Measurements from ENCODE around the gene PCYT2. TPM values are rescaled to one million over a fixed set of nuclear protein-coding genes. Genes with fewer than 3 reads are reported as not detected.

Gene PCYT2
- polyA plus RNA-seq, 3 donors: 45.8 to 49.9 (median 47.7) TPM

DNA sequence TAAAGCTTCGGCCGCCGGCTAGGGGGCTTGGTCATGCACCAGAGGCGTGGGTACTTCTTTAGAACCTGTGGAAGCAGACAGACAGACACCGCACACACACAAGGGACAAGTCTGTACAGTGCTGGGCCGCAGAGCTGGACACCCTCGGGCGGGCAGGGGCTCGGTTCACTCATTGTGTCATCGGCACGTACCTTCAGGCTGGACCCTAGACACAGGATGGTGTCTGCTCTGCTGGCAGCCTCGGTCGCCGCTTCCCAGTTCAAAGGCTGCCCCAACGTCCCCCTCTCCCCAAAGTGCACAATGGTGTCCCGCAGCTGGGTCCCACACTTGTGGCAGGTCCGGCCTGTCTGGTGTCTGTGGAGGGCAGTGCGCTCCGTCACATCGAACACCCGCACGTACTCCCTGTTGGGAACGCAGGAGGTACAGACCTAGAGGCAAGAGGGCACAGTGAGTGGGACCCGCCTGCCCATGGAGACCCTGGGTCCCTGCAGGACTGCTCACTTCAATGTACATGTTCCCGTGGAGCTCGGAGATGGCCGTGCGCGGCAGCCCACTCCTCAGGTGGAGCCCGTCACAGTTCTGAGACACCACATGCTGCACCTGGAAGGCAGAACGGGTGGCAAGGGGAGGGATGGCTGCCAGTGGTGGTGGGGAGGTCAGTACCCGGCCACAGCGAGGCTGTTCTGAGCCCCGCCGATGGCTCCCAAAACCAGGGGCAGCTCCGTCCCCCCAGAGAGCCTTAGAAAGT, 3.1 kb upstream of the PCYT2 start:
- DNase-seq (ENCODE audit: low read depth in 3 of 3, low spot score in 2 of 3): no peak

DNA sequence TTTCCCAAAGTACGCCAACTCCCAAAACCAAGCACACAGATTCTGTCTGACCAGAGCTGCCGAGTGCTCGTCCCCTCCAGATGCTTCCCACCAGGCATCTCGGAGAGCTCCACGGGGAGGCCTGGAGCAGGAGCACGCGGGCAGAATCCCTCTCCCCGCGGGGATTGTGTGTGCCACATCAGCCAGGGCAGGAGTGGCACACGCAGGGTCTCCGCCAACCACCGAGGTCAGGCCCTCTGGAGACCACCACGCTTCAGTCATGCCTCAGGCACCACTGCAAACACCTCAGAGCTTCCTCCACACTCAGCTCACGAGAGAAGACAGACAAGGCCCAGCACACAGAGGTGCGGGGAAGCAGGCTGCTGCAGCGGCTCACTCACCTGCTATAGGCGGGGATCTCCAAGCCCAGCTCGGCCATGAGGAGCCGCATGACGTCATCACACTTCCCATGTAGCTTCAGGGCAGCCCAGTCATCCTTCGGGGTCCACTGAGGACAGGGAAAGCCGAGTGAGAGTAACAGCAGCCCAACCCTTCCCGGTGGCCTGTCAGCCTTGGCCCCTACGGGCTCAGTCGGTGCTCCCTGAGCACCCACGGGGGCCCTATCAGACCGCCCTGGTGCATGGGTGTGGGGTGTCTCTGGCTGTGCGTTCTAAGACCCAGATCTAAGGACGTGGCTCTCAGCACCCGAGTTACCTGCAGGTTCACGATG, 2.3 kb upstream of the PCYT2 start:
- DNase-seq (ENCODE audit: low read depth in 3 of 3, low spot score in 2 of 3): no peak

DNA sequence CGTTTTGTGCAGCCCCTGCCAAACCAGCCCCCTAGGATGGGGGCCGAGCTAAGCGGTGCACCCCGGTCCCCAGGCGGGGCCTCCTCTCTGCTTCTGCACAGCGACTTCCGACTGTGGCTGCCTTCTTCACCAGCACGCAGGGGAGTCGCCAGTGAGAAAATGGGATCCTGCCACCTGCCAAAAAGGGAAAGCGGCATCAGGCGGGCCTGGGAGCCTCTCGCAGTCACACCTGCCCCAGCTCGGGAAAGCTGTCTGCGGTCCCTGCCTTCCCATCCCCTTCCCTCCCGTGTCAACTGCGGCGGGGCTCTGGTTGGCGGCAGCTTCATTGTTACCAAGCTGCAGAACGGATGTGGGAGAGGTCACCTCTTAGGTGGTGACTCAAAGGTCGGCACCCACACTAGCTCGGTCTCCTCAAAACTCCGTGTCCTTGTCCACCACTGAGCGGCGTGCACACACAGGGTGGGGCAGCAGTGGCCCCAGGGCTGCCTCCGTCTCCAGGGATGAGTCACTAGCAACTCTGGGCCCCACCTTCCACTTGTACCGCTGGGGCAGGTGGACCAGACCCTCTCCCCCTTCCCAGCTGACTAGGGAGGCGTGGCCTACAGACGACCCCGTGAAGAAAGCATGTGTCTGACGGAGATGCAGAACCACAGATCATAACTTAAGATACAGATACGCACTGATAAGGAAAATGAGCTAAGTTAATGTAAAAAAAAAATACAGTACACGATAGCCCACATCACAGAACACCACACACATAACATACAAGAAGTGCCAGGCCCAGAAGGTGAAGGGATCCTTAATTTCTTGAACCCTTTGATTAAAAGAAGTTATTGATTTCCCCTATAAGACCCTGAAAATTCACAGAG, 1.5 kb upstream of the PCYT2 start:
- DNase-seq (ENCODE audit: low read depth in 3 of 3, low spot score in 2 of 3): no peak

DNA sequence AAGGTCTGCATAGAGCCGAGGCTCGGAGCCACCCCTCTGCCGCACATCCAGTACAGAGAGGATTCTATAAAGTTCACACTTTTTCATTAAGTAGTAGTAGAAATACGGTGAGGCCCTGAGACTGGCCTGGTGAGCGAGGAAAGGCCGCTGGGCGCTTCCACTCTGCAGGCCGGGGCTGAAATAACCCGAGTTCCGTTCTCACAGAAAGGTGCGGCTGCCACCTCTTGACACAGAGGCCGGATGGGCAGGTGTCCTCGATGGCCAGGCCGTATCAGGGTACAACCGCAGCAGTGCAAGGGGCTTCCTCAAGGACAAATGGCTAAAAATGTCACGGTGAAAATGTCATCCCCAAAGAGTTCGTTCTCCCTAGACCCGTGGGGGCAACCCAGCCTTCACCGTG, 770 bp upstream of the PCYT2 start:
- no peak for DNase-seq (ENCODE audit: low read depth in 3 of 3, low spot score in 2 of 3)

DNA sequence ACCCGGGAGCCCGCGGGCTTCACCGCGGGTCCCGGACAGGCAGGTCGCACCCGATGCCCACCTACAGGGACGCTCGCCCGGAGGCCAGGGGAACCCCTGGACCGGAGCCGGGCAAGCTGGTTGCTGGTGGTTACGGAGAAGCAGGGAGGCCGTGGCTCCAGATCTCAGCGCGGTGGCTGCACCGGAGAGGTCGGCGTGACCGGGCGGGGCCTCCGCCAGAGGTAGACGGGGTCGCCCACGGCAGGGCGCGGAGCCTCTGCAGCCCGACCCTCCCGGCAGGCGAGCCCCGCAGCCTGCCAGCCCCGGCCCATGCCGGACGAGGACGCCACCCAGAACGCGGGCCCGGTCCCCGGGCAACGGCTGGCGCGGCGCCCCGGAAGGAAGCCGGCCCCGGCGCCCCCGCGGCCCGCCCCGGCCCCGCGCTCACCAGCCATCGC, 341 bp downstream of the PCYT2 start:
- DNase-seq (ENCODE audit: low read depth in 3 of 3, low spot score in 2 of 3): no peak

DNA sequence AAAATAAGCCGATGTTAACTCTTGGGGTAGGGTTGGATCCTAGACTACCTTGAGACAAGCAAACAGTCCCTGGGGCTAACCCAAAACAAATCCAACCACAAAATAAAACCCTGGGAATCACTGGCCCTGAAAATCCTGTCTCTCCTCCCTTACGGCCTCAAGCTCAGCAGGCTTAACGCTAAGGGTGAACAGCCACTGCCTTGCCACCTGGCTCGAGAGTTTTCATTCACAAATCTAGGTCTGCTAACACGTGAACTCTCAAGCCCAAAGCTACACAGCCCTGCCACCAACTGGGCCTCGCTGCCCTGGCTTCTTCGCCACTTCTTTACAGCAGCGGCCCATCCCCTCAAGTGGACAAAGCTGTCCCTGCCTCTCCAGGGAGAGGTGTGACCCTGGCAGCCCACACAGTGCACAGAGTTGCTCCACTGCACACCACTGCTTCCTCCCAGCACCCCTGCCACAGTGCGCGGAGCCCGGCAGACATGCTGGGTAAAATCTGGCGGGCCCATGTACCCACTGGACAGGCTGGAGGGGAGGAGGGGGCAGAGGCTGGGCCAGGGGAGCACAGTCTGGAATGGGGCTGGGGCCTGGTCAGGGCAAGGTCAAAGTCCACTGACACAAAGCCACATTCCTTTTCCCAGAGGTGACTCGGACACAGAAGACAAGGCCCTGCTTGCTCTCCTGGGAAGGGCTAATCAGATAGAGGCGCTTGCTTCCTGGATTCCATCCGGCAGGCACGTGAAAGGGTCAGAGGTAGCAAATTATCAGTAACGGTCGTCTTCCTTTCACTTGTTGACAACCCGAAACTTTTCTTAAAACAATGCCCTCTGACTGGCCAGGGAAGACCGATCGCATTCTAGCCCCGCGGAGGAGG, 996 bp downstream of the PCYT2 start:
- no peak for DNase-seq (ENCODE audit: low read depth in 3 of 3, low spot score in 2 of 3)

DNA sequence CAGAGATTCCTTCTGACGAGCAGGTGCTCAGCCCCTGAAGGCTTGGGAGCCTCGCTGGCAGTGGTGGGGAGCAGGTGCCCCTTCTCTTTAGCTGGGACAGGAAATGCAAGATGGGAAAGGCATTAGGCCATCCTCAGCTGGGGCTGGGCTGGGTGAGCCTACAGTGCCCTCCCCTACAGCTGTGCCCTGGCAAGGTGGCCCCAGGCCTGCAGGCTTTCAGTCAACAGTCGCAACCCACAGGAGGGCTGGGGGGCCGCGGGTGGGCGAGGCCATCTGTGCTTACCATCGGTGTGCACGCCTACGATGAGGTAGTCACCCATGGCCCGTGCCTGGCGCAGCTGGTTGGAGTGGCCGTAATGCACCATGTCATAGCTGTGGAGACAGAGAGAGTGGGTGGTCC, 2.0 kb downstream of the PCYT2 start:
- DNase-seq (ENCODE audit: low read depth in 3 of 3, low spot score in 2 of 3): no peak

DNA sequence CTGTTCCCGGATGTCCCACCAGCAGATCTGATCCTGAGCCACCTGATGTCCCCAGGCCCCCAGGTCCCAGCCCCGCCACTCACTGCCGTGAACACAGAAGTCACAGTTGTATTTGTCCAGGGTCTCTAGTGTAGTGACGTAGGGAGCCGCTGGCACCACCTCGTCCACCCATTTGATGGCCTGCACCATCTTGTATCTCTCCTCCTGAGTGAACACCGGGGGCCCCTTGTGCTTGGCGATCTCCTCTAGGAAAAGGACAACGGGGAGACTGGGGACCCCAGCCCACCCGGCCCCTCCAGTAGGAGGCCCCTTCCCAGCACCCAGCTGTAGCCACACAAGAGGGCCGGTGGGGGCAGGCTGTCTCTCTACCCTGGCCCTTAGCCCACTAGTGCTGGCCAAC, 2.4 kb downstream of the PCYT2 start:
- DNase-seq (ENCODE audit: low read depth in 3 of 3, low spot score in 2 of 3): no peak

DNA sequence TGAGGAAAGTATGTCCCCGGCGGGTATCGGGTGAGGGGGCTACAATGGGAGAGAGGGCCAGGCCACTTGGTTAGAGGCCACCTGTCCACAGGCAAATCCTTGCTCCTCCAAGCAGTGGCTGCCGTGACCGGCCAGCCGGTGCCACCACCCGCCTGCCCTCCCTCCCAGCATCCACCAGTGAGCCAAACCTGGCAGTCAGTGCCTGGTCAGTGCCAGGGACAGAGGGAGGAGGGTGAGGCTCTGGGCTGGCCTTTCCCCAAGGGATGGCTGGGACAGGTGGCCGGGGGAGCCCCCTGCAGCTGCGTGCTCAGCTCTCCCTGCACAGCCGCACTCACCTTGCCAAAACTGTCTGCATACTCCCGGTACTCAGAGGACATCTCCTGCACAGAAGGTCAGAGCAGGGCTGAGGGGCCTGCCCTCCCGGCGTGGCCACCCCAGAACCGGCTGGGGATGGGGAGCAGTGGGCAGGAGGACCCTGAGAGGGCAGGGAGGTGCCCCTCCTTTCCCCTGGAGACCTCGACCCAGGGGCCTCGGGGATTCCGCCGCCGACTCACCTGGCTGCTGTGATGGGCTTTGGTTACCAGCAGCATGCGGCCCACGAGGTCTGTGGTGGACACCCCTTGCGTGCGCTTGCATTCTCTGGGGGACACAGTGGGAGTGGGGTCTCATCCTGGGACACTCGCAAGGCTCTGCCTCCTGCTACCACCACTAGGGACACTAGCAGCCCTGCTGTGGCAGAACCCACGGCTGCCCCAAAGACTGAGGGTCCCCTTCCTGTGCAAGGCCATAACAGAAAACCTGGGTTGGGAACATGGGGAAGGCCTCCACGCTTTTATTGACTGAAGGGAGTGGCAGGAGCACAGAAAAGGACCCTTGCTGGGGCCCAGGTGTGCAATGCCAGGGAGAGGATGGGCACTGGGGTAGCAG, 3.7 kb downstream of the PCYT2 start:
- no peak for DNase-seq (ENCODE audit: low read depth in 3 of 3, low spot score in 2 of 3)

DNA sequence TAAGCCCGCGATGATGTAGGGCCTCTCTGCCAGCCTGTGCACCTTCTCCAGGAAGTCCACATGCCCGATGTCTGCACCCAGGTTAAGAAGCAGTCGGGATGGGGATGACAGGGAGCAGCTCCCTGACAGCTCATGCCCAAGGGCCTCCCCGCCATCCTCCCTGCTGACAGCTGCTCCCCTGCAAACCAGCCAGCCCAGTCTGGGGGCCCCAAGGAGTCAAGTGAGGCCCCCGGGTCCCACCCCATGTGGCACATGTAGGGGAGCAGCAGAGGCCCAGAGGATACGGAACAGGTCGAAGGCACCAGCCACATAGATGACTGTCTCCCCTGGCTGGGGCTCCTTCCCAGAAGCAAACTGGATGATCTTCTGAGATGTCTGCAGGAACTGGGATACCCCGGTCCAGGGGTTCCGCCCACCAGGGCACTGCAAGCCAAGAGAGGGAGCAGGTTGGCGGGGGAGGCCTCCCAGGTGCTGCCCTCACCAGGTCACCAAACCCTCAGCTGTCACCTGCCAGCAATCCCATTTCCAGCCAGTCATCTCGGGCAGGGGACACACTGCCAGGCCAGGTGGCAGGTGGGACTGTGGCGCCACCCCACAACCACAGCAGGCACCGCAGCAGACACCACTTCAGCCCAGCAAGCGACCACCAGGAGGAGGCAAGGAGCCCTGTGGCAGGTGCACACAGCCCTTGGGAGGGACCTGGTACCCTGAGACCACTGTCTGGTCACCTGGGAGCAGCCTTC, 4.6 kb downstream of the PCYT2 start:
- DNase-seq (ENCODE audit: low read depth in 3 of 3, low spot score in 2 of 3): no peak

DNA sequence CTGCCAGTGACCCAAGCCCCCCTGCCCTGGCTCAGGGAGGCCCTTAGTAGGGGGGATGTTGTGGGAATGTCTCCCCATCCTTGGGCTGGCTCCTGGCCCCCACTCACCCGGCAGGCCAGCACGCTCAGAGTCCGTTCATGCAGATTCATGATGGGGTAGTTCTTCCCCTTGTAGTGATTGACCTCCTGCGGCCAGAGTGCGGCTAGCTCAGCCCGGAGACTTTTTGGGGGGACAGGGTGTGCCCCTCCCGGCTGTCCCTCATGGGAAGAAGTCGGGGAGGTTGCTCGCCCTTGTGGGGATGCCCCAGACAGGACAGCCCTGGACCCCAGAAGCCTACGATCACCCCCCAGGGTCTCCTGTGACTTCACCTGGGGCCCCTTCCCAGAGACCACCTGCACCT, 5.2 kb downstream of the PCYT2 start:
- DNase-seq (ENCODE audit: low read depth in 3 of 3, low spot score in 2 of 3): no peak

DNA sequence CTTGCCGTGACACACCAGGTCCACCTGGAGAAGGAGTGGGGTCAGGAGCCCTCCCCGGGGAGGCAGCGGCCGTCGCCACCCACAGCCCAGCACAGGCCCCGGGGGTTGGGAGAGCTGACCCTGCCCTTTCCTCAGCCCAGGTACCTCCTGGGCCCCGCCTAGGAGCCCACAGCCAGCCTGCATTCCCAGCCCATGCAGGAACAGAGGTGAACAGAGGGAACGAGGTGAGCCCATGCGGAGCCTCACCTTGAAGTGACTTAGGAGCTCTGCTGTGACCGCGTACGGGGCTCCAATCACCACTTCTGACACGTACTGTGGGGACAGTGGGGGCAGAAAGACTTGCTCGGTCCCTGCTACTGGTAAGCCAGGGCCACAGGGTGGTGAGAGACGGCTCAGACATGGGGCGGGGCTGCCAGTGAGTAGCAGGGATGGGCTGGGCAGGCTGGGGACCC, 5.7 kb downstream of the PCYT2 start:
- no peak for DNase-seq (ENCODE audit: low read depth in 3 of 3, low spot score in 2 of 3)

DNA sequence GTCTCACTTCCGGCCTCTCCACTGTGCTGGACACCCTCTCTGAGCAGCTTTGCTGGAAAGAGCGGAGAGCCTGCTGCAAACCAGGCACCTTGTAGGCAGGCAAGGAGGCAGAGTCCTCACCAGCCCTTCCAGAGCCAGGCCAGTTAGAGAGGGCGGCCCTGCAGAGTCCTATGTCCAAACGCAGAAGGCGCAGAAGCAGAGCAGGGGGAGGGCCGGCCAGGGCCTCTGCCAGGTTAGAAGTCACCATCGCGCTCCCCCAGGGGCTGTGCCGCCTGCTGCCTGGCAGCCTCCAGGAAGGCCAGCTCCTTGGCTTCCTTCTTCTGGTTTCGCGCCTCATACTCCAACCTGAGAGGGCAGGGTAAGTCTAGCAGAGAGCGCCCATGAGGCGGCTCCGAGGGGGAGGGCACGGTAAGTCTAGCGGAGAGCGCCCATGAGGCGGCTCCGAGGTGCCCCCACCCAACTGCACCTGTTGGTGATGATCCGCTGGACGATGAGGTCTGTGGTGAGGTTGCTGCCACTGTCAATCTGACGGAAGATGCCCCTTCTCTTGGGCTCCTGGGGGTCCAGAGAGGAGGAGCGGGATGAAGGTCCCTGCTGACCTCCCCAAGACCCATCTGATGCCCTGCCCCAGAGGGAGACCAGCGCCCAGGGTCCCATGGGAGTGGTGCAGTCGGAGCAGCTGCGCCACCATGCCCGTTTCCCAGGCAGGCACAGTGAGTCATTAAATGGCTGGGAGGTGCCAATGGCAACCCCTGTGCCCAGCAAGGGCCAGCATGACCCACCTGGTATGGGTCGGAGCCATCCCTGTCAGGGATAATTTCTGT, 6.4 kb downstream of the PCYT2 start:
- DNase-seq (ENCODE audit: low read depth in 3 of 3, low spot score in 2 of 3): no peak

DNA sequence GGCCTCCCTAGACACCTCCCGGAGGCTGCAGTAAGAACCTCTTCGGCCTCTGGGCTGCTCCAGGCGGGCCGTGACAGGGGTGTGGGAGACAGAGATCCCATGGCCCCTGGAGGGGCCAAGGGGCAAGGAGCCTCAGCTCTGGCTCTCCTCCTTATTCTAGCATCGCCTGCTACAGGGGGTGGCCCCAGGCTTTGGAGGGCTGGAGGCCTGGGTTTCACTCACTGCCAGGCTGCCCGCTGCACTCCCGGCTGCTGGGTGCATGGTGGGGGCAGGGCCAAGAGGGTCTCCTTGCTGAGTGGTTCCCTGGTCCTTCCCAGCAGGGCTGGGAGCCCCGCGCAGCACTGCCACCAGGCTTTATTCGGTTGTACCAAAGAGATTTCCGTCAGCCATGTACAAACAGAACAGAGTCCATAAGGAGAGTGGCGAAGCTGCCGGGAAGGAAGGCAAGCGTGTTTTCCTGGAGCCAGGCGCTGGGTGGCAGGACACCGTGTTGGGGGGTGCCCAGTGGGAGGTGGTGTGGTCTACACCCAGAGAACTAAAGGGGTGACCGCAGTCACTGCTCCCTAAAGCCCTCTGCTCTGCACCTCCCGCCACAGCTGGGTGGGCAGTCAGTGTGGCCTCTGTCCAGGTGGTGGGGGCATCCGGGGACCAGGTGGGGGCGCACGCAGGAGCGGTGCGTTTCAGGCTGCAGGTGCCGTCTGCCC, 7.2 kb downstream of the PCYT2 start:
- DNase-seq (ENCODE audit: low read depth in 3 of 3, low spot score in 2 of 3): no peak

DNA sequence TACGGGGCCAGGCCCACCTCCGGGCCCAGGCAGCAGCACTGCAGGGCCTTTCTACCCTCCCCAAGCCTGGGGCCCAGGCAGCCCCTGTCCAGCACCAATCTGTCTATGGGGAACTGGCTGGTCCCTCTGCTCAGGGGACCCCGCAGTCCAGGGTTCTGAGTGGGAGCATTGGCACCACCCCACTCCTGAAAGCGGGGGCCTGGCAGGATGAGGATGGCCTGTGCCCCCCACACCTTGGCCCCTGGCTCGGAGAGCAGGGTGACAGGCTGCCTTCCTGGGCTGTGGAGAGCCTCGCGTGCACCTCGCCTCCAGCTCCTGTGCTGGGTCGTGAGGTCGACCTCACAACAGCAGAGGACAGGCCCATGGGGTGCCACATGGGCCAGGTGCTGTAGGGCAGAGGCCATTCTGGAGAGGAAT, 7.8 kb downstream of the PCYT2 start:
- no peak for DNase-seq (ENCODE audit: low read depth in 3 of 3, low spot score in 2 of 3)

DNA sequence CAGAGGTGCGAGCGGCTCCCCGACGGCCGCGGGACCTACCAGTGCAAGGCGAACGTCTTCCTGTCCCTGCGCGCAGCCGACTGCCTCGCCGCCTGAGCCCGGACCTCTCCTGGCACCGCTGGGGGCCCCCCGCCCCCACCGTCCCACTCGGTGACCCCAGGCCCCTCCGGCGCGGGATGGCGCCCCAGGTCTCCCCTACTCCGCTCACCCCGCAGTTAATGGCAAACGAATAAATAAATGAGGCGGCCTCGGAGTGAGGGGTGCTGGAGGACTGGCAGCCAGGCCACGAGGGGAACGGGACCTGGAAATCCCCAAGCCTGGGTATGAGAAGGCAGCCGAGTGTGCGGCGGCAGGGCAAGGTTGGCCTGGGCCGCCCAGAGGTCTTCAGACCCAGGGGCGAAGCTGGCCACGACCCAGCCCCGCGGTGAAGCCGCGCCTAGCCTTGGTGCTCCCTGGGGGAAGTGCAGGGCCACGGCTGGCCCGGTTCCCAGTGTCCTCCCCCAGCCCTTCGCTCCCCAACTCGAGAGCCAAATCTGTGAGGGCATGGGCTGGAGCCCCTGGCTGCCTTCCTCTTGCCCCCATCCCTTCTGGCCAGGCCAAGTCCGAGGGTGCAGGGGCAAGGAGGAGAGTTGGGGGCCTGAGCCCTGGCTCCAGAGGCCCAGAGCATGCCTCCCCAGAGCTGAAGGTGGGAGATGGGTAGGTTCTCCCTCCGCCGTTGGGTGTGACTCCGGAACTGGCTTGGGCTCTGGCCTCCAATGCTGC, 8.4 kb downstream of the PCYT2 start:
- DNase-seq (ENCODE audit: low read depth in 3 of 3, low spot score in 2 of 3): no peak
